GM21381 (cell line): ENCODE measurements around the gene GYG2.
"Not testable (repeated sequence)": the region's sequence is repeated elsewhere in the genome, so short reads cannot be mapped to it uniquely, and the experiment has no call there.

Experiments
- ATAC-seq: cut with Tn5 transposase; IDR thresholded peaks from one replicate; pipeline ENCODE4 v1.9.1; 2021; ENCODE audit warnings: mild to moderate bottlenecking, moderate library complexity; ENCODE audit not compliant: unreplicated experiment

Gene GYG2

DNA sequence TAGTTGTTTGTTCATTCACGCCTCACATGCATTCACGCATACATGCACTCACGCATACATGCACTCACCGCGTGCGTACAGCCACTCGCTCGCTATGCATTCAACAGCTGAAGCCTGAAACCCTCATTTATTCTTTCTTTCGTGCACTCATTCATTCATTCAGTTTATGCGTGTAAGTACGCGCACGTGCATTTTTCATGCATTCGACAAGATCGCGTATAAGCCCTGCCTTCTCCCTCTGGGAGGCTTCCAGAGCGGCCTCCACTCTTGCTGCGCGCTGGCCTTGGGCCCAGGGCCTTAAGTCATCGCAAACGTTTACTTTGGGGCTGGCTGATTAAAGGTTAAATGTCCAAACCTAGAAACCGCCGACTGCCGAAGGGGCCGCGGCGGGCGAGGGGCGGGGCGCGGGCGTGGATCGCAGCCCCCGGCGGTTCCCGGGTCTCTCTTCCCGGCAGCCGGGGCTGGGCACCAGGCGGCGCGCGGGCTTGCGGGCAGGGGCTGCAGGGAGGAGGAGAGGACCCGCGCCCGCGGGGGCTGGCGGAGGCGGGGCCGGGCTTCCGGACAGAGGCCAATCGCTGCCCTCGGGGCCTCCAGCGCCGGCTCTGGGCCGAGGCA lies at the start of gene GYG2:
Gene GYG2, plus strand, starts transcription at position 587 of the 615 bp plus-strand sequence. CDS start 1,259 bp downstream, outside the sequence.
- no peak for ATAC-seq

- not testable (repeated sequence) for ATAC-seq
Observed at GRCh38 chrX:2780472-2781225, 48.1 kb upstream of the GYG2 start.

DNA sequence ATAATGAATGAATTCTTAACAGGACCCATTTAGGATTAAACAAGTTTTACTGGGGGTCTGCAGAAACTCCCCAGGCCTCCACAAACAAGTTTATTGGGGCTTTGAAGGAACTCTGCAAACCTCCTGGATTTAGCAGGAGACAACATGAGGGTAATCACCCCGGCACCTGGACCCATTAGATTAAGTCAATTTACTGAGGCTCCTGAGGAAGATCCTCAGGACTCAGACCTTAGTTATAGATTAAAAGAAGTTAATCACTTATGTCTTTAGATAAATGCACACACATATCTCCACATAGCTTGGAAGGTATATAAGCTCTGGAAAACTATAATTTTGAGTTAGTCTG lies 47.5 kb upstream of the GYG2 start:
- no peak for ATAC-seq

- no peak for ATAC-seq
Observed at GRCh38 chrX:2781698-2782097, 47.0 kb upstream of the GYG2 start.

DNA sequence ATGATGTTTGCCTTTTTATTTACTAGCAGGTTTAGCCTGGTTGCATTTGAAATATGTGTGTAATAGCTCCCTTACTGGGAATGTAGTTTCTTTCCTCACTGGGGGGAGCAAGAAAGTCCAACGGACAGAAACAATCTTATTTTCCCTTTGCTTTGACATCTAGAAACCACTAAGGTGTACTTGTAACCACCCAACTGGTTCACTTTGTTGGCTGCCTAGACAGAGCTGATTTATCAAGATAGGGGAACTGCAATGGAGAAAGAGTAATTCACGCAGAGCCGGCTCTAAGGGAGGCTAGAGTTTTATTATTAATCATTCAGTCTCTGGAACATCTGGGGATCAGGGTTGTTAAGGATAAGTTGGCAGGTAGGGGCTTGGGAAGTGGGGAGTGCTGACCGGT lies 46.6 kb upstream of the GYG2 start:
- no peak for ATAC-seq

DNA sequence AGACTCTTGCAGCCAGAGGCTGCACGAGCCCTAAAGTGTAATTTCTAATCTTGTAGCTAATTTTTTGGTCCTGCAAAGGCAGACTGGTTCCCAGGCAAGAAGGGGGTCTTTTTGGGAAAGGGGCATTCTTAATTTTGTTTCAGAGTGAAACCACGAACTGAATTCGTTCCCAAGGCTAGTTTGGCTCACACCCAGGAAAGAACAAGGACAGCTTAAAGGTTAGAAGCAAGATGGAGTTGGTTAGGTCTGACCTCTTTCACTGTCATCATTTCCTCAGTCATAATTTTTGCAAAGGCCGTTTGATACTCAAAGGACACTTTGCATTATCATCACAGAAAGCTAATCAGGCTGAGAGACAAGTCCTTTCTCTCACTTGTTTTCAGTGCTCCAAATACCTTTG lies 46.0 kb upstream of the GYG2 start:
- no peak for ATAC-seq

DNA sequence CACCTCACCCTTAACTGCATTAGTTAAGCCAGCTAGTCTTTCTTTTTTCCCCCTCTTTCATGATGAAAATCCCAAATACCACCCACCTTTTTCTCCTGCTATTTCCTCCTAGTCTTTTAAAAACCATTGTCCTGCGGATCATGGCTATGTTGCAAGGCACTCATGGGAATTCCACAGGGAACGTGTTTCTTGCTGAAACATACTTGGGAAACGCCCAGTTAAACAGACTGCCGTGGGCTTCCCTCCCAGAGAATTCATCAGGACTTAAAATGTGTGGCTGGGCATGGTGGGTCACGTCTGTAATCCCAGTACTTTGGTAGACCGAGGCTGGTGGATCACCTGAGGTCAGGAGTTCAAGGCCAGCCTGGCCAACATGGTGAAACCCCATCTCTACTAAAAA lies 44.7 kb upstream of the GYG2 start:
- ATAC-seq, result no peak

- ATAC-seq, result no peak
Observed at GRCh38 chrX:2785538-2785937, 43.2 kb upstream of the GYG2 start.

- ATAC-seq, result no peak
Observed at GRCh38 chrX:2788980-2789379, 39.8 kb upstream of the GYG2 start.

GRCh38 chrX:2789569-2789968 lies 39.2 kb upstream of the GYG2 start:
- no peak for ATAC-seq

GRCh38 chrX:2793752-2794151 lies 35.0 kb upstream of the GYG2 start:
- ATAC-seq, result no peak

DNA sequence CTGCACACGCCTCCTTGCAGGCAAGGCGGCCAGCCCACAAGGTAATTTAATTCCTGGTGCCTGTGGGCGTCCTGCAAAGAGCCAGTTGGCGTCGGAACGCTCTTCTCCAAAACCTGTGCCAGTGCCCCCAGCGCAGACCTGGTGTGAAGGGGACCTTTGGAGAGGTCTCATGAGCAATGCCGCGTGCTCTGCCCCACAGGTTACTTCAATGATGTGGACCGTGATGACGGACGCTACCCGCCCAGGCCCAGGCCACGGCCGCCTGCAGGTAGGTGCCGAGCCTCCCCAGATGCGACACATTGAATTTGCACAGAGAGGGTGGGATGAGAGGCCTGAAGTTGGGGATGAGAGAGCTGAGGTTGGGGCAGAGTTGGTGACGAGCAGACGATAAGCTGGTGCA lies 34.4 kb upstream of the GYG2 start:
- ATAC-seq, result no peak

DNA sequence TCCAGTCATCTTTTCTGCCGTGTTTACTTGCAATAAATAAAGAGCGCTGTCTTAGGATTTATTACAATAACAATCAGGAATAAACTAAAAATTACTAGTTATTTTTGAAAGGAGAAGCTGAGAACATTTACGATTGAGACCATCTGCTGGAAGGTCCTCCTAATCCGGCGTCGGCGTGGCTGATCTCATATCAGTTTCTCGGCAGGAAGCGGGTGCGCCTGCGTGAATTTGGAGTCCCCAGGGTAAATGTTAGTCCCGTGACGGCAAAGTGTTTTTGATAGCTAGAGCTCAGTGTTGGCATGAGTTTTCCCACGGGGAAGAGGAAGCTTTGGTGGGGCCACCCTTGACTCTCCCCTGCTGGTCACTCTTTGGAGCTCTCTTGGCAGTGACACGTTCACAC lies 31.9 kb upstream of the GYG2 start:
- ATAC-seq, result not testable (repeated sequence)

- ATAC-seq, result no peak
Observed at GRCh38 chrX:2799369-2799768, 29.4 kb upstream of the GYG2 start.

DNA sequence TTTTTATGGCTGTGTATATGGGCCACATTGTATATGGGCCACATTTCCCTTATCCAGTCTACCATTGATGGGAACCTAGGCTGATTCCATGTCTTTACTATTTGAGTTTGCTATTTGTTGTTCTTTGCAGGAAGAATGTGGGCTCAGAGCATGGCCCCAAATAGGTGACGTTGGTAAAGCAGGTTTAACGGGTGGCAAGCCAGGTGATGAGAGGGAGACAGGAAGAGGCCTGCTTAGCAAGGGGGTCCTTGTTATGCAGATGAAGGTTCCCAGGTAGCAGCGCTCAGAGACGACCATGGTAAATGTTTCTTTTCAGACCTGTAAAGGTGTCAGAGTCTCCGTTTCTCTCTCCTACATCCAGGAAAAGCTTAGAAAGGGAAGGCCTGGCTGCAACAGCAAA lies 28.8 kb upstream of the GYG2 start:
- ATAC-seq, result not testable (repeated sequence)

GRCh38 chrX:2801223-2801622 lies 27.5 kb upstream of the GYG2 start:
- no peak for ATAC-seq

DNA sequence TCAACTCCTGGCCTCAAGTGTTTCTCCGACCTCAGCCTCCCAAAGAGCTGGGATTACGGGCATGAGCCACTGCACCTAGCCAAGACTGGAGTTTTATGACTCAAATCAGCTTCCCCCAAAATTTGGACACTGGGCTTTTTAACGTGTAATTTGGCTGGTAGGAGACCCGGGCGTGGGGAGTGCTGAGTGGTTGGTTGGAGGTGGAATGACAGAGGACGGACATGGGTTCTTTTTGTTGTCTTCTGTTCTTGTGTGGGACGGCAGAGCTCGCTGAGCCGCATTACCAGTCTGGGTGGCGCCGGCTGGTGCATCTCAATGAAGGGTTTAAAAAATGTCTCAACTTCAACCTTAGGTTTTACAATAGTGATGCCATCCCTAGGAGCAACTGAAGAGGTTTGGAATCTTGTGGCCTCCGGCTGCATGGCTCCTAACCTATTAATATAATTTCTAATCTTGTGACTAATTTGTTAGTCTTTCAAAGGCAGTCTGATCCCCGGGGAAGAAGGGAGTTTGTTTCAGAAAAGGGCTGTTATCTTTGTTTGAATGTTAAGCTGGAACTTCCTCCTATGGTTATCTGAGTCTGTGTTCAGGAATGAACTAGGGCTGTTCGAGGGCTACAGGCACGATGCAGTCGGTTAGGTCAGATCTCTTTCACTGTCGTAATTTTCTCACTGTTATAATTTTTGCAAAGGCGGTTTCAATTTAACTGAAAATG lies 26.2 kb upstream of the GYG2 start:
- ATAC-seq, result not testable (repeated sequence)

DNA sequence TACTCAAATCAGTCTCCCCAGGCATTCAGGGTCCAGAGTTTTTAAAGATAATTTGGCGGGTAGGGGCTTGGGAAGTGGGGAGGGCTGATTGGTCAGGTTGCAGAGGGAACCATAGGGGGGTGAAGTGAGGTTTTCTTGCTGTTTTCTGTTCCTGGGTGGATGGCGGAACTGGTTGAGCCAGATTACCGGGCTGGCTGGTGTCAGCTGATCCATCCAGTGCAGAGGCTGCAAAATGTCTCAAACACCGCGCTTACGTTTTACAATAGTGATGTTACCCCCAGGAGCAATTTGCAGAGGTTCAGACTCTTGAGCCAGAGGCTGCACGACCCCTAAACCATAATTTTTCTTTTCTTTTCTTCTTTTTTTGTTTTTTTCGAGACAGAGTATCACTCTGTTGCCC lies 25.2 kb upstream of the GYG2 start:
- not testable (repeated sequence) for ATAC-seq

DNA sequence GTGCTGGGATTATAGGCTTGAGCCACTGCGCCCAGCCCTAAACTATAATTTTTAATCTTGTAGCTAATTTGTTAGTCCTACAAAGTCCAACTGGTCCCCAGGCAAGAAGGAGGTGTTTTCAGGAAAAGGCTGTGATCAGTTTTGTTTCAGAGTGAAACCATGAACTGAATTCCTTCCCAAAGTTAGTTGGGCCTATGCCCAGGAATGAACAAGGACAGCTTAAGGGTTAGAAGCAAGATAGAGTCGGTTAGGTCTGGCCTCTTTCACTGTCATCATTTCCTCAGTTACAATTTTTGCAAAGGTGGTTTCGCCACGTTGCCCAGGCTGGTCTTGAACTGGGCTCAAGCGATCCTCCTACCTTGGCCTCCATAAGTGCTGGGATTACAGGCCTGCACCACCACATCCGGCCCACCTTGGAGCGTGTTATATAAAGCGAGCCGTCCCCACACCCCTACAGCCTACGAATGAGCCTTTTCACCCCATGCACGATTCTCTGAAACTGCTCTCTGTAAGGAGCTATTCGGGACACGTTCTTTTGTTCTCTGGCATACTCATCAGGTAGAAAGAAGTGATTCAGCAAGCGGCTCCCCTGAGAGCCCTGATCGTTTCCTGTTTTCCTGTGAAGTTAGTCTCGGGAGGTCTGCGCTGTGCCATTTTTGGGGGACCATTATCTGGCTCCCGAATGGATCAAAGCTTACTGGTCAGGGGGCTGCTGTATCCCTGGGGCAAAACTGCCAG lies 24.5 kb upstream of the GYG2 start:
- not testable (repeated sequence) for ATAC-seq

GRCh38 chrX:2804858-2805257 lies 23.9 kb upstream of the GYG2 start:
- ATAC-seq, result not testable (repeated sequence)

DNA sequence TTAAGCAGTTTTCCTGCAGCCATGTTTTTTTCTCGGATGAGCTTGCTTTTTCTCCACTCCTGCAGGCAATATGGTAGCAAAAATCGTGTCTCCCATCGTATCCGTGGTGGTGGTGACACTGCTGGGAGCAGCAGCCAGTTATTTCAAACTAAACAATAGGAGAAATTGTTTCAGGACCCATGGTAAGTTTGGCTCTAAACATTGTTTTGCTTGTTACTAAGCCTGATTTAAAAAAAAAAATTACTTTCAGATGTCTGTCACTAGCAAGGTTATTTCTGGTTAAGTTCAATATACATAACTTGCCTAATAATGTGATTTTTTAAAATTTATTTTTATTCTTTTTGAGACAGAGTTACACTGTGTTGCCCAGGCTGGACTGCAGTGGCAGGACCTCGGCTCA lies 17.5 kb upstream of the GYG2 start:
- ATAC-seq, result no peak
